AG09309 (cell line): ENCODE data around the gene OLFML2A.

Source experiments
- DNase-seq: peaks from one replicate; pipeline ENCODE4 v3.0.0-alpha.2; 2010; ENCODE audit warnings: low read depth
- H3K4me3 ChIP-seq: 2 replicates; pipeline ENCODE4 v1.5.1; 2011; ENCODE audit warnings: mild to moderate bottlenecking, low read depth, low read length, moderate library complexity; ENCODE audit not compliant: control insufficient read depth
- TF ChIP-seq, protein P1 (sequence below): IDR thresholded peaks from 2 replicates; pipeline ENCODE4 v1.5.1; 2011; ENCODE audit warnings: mild to moderate bottlenecking, low read depth, low read length, inconsistent platforms; ENCODE audit not compliant: insufficient read depth, control insufficient read depth; ENCODE audit errors: missing control alignments

OLFML2A gene

GRCh38 chr9:124854161-124854560 is 77.2 kb downstream of the OLFML2A start:
- DNase-seq = no peak
- H3K4me3 ChIP-seq = no peak overlapping the region
- TF ChIP-seq, protein P1, sequence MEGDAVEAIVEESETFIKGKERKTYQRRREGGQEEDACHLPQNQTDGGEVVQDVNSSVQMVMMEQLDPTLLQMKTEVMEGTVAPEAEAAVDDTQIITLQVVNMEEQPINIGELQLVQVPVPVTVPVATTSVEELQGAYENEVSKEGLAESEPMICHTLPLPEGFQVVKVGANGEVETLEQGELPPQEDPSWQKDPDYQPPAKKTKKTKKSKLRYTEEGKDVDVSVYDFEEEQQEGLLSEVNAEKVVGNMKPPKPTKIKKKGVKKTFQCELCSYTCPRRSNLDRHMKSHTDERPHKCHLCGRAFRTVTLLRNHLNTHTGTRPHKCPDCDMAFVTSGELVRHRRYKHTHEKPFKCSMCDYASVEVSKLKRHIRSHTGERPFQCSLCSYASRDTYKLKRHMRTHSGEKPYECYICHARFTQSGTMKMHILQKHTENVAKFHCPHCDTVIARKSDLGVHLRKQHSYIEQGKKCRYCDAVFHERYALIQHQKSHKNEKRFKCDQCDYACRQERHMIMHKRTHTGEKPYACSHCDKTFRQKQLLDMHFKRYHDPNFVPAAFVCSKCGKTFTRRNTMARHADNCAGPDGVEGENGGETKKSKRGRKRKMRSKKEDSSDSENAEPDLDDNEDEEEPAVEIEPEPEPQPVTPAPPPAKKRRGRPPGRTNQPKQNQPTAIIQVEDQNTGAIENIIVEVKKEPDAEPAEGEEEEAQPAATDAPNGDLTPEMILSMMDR = no peak

DNA sequence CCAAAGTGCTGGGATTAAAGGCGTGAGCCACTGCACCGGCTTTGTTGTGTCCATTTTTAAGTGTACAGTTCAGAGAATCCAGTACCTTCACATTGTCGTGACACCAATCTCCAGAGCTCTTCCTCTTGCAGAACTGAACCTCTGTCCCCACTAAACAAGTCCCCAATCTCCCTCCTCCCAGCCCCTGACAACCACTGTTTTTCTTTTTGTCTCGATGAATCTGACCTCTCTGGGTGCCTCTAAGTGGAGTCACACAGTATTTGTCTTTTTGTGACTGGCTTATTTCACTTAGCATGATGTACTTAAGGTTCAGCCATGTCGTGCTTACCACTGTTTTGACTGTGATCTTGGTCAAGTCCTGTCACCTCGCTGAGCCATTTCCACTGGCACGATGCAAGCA is 77.9 kb downstream of the OLFML2A start:
- no peak for DNase-seq
- TF ChIP-seq, protein P1 = no peak
- no peak overlapping the region for H3K4me3 ChIP-seq

DNA sequence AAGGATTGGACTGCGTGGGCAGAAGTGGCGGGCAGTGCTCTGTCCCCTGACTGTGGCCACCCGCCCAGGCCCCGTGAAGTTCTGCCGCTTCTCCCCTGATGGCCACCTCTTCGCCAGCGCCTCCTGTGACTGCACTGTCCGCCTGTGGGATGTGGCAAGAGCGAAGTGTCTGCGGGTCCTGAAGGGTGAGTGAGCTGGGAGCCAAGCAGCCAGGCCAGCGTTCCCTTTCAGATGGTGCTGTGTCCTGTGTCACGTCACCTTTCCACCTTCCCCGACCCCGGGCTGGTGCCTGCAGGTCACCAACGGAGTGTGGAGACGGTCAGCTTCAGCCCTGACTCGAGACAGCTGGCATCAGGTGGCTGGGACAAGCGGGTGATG is 78.6 kb downstream of the OLFML2A start:
- no peak overlapping the region for H3K4me3 ChIP-seq

GRCh38 chr9:124855944-124856765 is 79.2 kb downstream of the OLFML2A start:
- TF ChIP-seq, protein P1 = peak; percentile 49
- DNase-seq = no peak
- H3K4me3 ChIP-seq = no peak overlapping the region

More for the DNA sequence above, 78.6 kb downstream of the OLFML2A start:
- DNase-seq = no peak
- TF ChIP-seq, protein P1 = no peak

GRCh38 chr9:124857533-124858162 is 80.7 kb downstream of the OLFML2A start:
- no peak for DNase-seq
- no peak overlapping the region for H3K4me3 ChIP-seq
- TF ChIP-seq, protein P1 = no peak

GRCh38 chr9:124858330-124859046 is 81.6 kb downstream of the OLFML2A start:
- TF ChIP-seq, protein P1 = no peak
- H3K4me3 ChIP-seq = no peak overlapping the region
- DNase-seq = no peak
